Tibial nerve (tissue), 4 donors: Measurements from ENCODE around the gene TECPR2. TPM values are rescaled to one million over a fixed set of nuclear protein-coding genes. Genes with fewer than 3 reads are reported as not detected.

Source experiments
- DNase-seq, 2 donors: peaks; one replicate each; pipeline ENCODE4 v3.0.0-alpha.2; 2019; ENCODE audit warnings: low spot score in 2 of 2
- H3K27ac ChIP-seq, 4 donors: fragments of 200-600 bp; sonication (generic) in 3 of 4; one replicate each; pipeline ENCODE4 v1.5.1; 2017 to 2019; ENCODE audit warnings: mild to moderate bottlenecking in 1 of 4
- H3K27me3 ChIP-seq, 2 donors: fragments of 200-600 bp; sonication (generic) in 1 of 2; one replicate each; pipeline versions ENCODE4 v1.5.1 to v1.6.0; 2017 to 2019
- H3K36me3 ChIP-seq, 3 donors: fragments of 200-600 bp; sonication (generic); one replicate each; pipeline ENCODE4 v1.5.1; 2018 to 2019
- H3K4me1 ChIP-seq, 4 donors: fragments of 200-600 bp; sonication (generic) in 3 of 4; one replicate each; pipeline ENCODE4 v1.5.1; 2017 to 2019
- H3K4me3 ChIP-seq, 4 donors: fragments of 200-600 bp; sonication (generic) in 3 of 4; one replicate each; pipeline ENCODE4 v1.5.1; 2017 to 2019; ENCODE audit warnings: mild to moderate bottlenecking in 1 of 4, moderate library complexity in 1 of 4
- H3K9me3 ChIP-seq, 4 donors: fragments of 200-600 bp; sonication (generic) in 3 of 4; one replicate each; pipeline ENCODE4 v1.5.1; 2017 to 2019
- CTCF ChIP-seq, 5 experiments: fragments of 200-600 bp in 3 of 5; fragments of 450-650 bp in 2 of 5; sonication (generic) in 3 of 5; IDR thresholded peaks; one replicate each; pipeline ENCODE4 v1.5.1; 2016 to 2019; ENCODE audit warnings: antibody characterized with exemption in 5 of 5, mild to moderate bottlenecking in 3 of 5, moderate library complexity in 2 of 5
- EP300 ChIP-seq, 2 donors: sonication (generic); formaldehyde crosslinking; IDR thresholded peaks; one replicate each; pipeline ENCODE4 v1.6.1; 2017; ENCODE audit warnings: antibody characterized with exemption in 2 of 2, mild to moderate bottlenecking in 1 of 2
- POLR2A ChIP-seq, 2 donors: fragments of 450-650 bp; IDR thresholded peaks; one replicate each; pipeline ENCODE4 v1.6.1; 2017; ENCODE audit warnings: antibody characterized with exemption in 2 of 2, mild to moderate bottlenecking in 2 of 2, moderate library complexity in 2 of 2
- WGBS, 2 donors: methylation state at CpG; one replicate each; pipeline ENCODE4 v1.1.5; 2018; 5-methylcytosine and 5-hydroxymethylcytosine counted together
- total RNA-seq, 4 donors: library from RNA; depleted of rRNA; stranded (reverse); fragments of >200 nt; gene quantifications; one replicate each; pipeline ENCODE4 v1.1.0, GENCODE V29; 2016

TECPR2 gene
- total RNA-seq, 4 donors from 2014 or later: 21.2 to 77.7 (median 32.8) TPM

- peaks cover 0 to 40% (median 0%) of the 10 kb centered on the region in 3 donors for H3K36me3 ChIP-seq
- H3K27me3 ChIP-seq: no peaks in the 10 kb centered on the region
- no peaks in the 10 kb centered on the region for H3K9me3 ChIP-seq
- 79 to 88% methylated on average over 2 of the region's 2 CpGs for WGBS, 2 donors
- no peak overlapping the region for H3K4me3 ChIP-seq
- TF ChIP-seq CTCF (IDR thresholded peaks at IDR 0.05): no peak
- TF ChIP-seq EP300 (IDR thresholded peaks at IDR 0.05): no peak
- TF ChIP-seq POLR2A (IDR thresholded peaks at IDR 0.05): no peak
- no peak for DNase-seq
- H3K27ac ChIP-seq: no peak overlapping the region
- H3K4me1 ChIP-seq: peaks cover 0 to 22% (median 4%) of the 10 kb centered on the region in 4 donors
Observed at GRCh38 chr14:102389246-102389645, 26.5 kb downstream of the TECPR2 start.

GRCh38 chr14:102390064-102390855, 27.5 kb downstream of the TECPR2 start:
- DNase-seq: no peak
- H3K4me1 ChIP-seq: peaks cover 0 to 22% (median 4%) of the 10 kb centered on the region in 4 donors
- 29 to 38% methylated on average over 2 of the region's 2 CpGs for WGBS, 2 donors
- TF ChIP-seq CTCF (IDR thresholded peaks at IDR 0.05) (no peak), EP300 (IDR thresholded peaks at IDR 0.05) (no peak), POLR2A (IDR thresholded peaks at IDR 0.05) (no peak)
- no peaks in the 10 kb centered on the region for H3K9me3 ChIP-seq
- H3K36me3 ChIP-seq: peaks cover 0 to 38% (median 0%) of the 10 kb centered on the region in 3 donors
- no peaks in the 10 kb centered on the region for H3K27me3 ChIP-seq
- H3K4me3 ChIP-seq: no peak overlapping the region
- H3K27ac ChIP-seq: peak overlapping the region in 1 of 4 donors; percentile 50

GRCh38 chr14:102392506-102392905, 29.8 kb downstream of the TECPR2 start:
- Histone ChIP-seq H3K36me3 (peaks cover 0 to 19% (median 0%) of the 10 kb centered on the region in 3 donors), H3K4me3 (no peak overlapping the region), H3K27ac (no peak overlapping the region), H3K27me3 (no peaks in the 10 kb centered on the region), H3K4me1 (peaks cover 0 to 22% (median 4%) of the 10 kb centered on the region in 4 donors), H3K9me3 (no peaks in the 10 kb centered on the region)
- 86 to 87% methylated on average over 4 of the region's 4 CpGs for WGBS, 2 donors
- TF ChIP-seq EP300 (IDR thresholded peaks at IDR 0.05) (no peak), CTCF (IDR thresholded peaks at IDR 0.05) (no peak), POLR2A (IDR thresholded peaks at IDR 0.05) (no peak)
- DNase-seq: no peak

GRCh38 chr14:102394717-102395375, 32.1 kb downstream of the TECPR2 start:
- Histone ChIP-seq H3K27me3 (no peaks in the 10 kb centered on the region), H3K9me3 (peaks cover 0 to 6% (median 0%) of the 10 kb centered on the region in 4 donors), H3K36me3 (peaks cover 0 to 30% (median 0%) of the 10 kb centered on the region in 3 donors), H3K4me3 (no peak overlapping the region), H3K4me1 (peaks cover 0 to 13% (median 4%) of the 10 kb centered on the region in 4 donors), H3K27ac (no peak overlapping the region)
- DNase-seq: no peak
- TF ChIP-seq CTCF (IDR thresholded peaks at IDR 0.05) (no peak), EP300 (IDR thresholded peaks at IDR 0.05) (no peak), POLR2A (IDR thresholded peaks at IDR 0.05) (no peak)
- 77 to 81% methylated on average over 9 of the region's 9 CpGs for WGBS, 2 donors

- 77 to 85% methylated on average over 7 of the region's 7 CpGs for WGBS, 2 donors
- no peak overlapping the region for H3K27ac ChIP-seq
- H3K4me1 ChIP-seq: no peaks in the 10 kb centered on the region
- TF ChIP-seq CTCF (IDR thresholded peaks at IDR 0.05) (no peak), POLR2A (IDR thresholded peaks at IDR 0.05) (no peak), EP300 (IDR thresholded peaks at IDR 0.05) (no peak)
- H3K9me3 ChIP-seq: peaks cover 0 to 6% (median 0%) of the 10 kb centered on the region in 4 donors
- no peak overlapping the region for H3K4me3 ChIP-seq
- no peak for DNase-seq
- H3K27me3 ChIP-seq: no peaks in the 10 kb centered on the region
- peaks cover 0 to 44% (median 0%) of the 10 kb centered on the region in 3 donors for H3K36me3 ChIP-seq
Observed at GRCh38 chr14:102396521-102396920, 33.8 kb downstream of the TECPR2 start.
